HG03097 (cell line): ENCODE measurements around the gene HADH.

Experiments used
- ATAC-seq: cut with Tn5 transposase; IDR thresholded peaks from one replicate; pipeline ENCODE4 v1.9.1; 2021; ENCODE audit not compliant: unreplicated experiment, low FRiP score

HADH gene

DNA sequence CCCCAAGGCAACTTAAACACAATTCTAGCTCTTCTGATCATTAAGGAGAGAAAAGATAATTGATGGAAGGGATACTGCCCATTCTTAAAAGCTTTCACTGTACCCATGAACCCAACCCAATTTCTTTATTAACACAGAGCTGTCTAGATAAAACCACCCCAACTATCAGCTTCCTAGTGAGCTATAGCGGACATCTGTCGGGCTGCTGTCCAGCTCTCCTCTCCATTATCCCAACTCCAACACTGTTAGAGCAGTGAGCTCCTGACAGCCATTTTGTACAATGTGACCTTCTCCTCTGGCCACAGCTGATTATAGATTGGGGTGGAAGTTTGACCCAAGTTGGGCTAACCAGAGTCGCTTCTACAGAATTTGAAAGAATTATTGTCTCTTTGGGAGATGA lies 66.1 kb downstream of the HADH start:
- ATAC-seq = no peak

DNA sequence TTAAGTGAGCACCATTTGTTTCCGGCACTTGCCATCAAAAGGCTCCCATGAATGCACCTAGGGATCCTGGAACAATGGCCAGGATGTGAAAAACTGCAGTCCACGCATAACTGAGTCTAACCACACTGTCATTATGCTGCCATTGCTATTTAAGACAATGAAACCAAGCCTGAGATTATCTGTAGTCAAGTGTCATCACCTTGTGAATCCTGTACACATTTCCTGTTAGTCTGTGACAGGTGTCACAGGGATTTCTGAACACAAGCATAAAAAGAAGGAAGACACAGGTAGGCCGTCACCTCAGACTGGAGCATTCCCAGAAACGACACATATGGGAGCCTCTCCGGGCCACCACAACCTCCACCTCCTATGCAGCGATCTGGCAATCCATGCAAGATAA lies 66.7 kb downstream of the HADH start:
- ATAC-seq = no peak

DNA sequence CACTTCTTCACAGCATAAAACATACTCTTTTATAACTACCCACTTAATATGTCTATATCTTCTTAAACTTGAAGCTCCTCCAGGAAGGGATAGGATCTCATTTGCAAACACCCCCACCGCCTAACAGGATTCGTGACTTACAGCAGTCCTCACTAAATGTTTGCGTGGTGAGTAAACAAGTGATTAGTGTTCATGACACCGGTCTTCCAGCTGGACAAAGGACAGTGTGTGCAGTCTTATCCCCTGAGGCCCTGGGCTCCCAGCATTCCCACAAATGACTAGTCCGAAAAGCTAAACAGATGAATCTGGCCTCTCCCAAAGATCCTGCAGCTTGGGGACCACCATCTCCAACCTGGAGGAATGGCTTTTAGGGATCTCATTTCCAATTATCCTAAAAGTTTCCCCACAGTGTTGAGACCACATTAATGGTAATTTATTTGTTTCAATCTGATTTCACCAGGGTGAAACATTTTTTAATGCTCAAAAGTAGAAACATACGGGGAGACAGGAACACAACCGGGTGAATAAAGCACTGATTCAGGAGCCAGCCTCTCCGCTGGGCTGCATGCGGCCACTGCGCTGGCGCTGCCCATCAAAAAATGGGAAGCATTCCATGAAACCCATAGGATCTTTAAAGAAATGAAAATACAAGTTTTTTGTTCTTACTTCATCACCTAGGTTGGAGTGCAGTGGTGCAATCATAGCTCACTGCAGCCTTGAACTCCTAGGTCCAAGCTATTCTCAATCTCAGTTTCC lies 69.2 kb downstream of the HADH start:
- ATAC-seq = no peak

DNA sequence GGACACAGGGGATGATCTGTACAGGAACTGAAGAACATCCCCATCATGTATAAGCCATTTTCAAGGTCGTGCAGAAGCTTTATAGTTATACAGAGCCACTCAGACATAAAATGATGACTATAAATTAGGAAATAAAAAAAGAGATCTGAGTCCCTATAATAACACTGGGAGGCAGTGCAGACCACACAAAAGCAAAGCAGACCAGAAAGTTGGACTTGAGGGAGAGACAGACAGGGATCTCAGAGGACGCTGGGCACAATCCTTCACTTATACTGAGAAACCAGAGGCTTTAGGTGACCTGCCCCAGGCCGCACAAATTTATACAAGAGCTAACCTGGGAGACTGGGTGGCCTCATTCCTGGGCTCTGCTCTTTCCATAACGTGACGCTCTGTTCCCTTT lies 70.5 kb downstream of the HADH start:
- no peak for ATAC-seq

DNA sequence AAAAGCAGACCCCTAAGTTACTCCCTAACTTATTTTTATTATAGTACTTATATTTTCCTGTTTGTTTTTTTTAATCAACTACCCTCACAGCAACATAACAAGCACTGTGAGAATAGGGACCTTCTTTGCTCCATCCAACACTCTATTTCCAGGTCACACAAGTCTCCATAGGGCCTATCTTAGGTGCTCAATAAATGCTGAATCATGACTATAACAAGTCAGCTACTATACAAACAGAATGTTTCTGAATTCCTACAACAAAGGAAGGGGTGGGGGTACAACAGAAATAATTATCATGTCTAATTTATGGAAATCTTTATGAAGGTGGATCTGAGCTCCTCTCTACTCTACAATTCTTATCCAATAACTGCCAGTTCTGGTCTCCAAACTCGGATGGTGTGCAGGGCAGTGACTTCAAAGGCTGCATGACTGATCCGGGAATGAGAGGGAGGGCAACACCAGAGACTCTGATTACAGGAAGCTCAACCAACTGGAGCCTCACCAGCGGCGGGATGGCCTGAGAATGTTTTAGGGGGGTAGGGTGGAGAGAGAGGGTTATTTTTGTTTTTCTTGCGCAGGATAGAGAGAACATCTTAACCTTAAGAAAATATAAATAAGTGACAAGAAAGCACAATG lies 71.1 kb downstream of the HADH start:
- no peak for ATAC-seq

DNA sequence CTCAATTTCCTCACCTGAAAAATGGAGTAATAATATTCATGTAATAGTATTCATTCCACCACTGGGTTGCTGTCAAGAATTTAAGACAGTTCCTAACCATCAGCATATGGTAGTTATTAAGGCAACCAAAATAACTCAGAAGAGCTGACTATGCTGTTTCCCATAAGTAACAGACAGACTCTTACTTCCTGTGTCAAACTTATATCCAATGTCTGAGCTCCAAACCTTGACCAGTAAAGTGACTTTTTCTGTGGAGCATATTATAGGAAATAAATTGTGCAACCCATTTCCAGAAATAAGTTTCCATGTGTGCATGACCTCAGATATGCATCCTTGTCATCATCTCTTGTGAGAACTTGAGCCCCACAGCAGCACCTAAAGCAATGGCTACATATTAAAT lies 78.8 kb downstream of the HADH start:
- ATAC-seq = no peak

DNA sequence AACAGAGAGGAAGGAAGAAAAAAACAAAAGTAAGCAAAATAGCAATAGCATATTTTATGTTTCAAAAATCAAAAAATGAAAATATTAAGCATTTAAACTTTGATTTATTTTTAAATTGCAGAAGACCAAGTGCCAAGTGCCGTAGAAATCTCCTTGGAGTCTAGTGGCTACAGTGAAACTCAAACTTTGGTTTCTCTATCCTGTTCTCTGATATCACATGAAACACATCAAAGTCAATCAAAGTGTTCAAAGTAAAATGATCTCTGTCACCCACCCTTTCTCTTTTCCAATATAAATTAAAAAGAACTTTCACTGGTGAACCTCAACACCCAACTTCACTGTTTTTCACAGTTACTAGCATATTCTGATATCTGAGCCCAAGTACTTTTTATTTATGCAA lies 81.1 kb downstream of the HADH start:
- ATAC-seq = no peak

DNA sequence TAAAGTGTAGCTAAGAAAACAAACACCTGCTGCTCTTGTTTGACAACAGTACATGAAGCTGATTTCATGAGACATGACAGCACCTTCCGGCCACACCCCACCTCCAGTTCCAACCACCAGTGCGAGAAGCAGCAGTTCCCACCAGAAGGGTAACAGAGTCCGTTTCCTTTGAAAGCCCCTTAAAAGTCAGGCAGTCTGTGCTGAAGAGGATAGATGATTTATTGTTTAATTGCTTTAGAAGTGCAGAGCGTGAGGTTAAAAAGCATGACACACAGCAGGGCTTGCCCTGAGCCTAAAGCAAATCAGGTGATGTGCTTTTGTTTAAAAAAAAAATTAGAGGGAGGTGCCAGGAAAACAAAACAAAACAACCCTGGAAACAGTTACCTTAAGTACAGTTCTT lies 82.6 kb downstream of the HADH start:
- no peak for ATAC-seq

DNA sequence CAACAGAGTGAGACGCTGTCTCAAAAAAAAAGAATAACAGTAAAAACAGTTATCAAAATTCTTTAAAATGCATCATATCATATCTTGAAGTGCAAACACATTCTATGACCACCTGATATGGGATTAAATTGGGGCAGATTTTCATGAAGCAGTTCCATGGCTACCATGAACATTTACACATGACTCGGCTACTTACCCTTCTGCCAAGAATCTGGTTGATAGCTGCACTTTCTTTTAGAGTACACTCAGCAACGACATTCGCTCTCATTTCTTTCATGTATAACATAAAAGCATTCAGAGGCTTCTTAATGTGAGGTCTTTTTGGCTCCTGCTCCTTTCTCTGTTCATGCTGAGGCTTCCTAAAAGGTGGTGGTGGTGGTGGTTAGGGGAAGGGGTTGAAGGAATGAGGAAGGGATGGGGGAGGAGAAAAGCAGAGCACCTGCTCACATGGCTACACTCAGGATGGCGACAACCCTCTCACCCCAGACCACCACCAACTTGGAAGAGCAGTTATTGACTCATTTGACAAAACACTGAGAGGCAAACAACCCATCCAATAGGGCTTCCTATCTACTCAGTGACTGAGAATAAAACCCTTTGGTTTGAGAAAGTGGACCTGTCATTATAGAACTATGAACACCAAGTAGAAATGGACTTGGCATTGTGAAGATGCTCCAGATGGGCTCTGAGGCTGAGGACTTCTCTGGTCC lies 88.5 kb downstream of the HADH start:
- ATAC-seq = no peak

DNA sequence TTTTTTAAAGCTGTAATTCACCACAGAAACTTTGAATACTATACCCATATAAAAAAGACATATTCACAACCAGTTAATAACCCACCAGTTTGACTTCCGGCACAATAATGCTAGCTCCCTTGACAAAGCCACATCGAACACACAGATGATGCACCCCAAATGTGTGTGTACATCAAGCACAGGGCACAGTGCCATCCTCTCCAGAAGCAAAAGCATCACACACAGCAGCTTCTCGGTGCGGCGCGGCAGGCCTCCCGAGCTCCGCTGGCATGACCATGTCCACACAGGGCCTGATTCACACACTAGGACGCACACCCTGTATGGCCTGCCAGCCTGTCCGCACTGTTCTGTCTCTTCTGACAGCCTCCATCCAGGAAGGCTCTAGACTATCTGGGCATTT lies 91.1 kb downstream of the HADH start:
- ATAC-seq = no peak

DNA sequence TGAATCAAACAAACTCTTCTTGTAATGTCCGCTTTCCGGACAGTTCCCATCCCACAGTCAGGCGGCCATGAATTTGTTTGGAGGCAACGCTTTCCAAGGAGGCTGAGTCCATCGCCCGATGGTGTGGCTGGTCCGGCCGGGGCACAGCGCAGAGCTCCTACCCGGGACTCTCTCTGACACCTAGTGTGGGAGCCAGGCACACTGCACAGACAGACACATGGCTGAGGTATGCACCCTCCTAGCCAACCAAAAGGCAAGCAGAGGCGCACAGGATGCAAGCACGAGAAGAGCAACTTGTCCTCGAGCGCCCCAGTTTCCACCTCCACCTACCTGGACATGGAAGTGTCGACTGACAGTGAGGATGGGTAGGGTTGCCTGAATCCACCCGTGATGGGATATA lies 91.6 kb downstream of the HADH start:
- no peak for ATAC-seq
